ENCODE measurements around the gene PIK3IP1. TPM values are rescaled to one million over a fixed set of nuclear protein-coding genes. Genes with fewer than 3 reads are reported as not detected.

PIK3IP1 gene
- total RNA-seq, 1 donor from 2014 or later = 4.7 TPM

- Histone ChIP-seq H3K4me1 (peaks cover 13% of the 10 kb centered on the region), H3K9ac (no peak overlapping the region), H3K27ac (no peak overlapping the region), H3K4me2 (no peak overlapping the region), H3F3A (ENCODE audit: low read depth) (peaks cover 19% of the 10 kb centered on the region), H3K9me3 (ENCODE audit: low read depth) (no peaks in the 10 kb centered on the region), H2AFZ (replicated peaks) (no peak overlapping the region), H3K4me3 (no peak overlapping the region), H3K36me3 (no peaks in the 10 kb centered on the region), H3K79me2 (ENCODE audit: low read depth) (peaks cover 16% of the 10 kb centered on the region), H4K20me1 (ENCODE audit: low read depth) (peaks cover 25% of the 10 kb centered on the region), H3K27me3 (no peaks in the 10 kb centered on the region)
- TF ChIP-seq CTCF (IDR thresholded peaks at IDR 0.05) = no peak
- TF ChIP-seq EZH2phosphoT487 (IDR thresholded peaks at IDR 0.05) = no peak
- no peak for TF ChIP-seq EZH2 (IDR thresholded peaks at IDR 0.05)
- H3K4me3 Mint-ChIP-seq = no peak overlapping the region
- no peak overlapping the region for H3K27ac Mint-ChIP-seq
- peaks cover 23% of the 10 kb centered on the region for H3K4me1 Mint-ChIP-seq
- DNase-seq (ENCODE audit: low spot score) = no peak
- H3K9me3 Mint-ChIP-seq = no peaks in the 10 kb centered on the region
- H3K27me3 Mint-ChIP-seq (ENCODE audit: insufficient read depth, low read depth) = peaks cover 2% of the 10 kb centered on the region
- H3K36me3 Mint-ChIP-seq = no peaks in the 10 kb centered on the region
Measured at GRCh38 chr22:31250740-31251600, 41.3 kb downstream of the PIK3IP1 start.

- Mint-ChIP-seq H3K36me3 (no peaks in the 10 kb centered on the region), H3K9me3 (no peaks in the 10 kb centered on the region), H3K4me3 (peak overlapping the region; percentile 80), H3K27me3 (ENCODE audit: insufficient read depth, low read depth) (peaks cover 3% of the 10 kb centered on the region), H3K27ac (no peak overlapping the region), H3K4me1 (peaks cover 29% of the 10 kb centered on the region)
- Histone ChIP-seq H3K4me1 (peaks cover 15% of the 10 kb centered on the region), H2AFZ (replicated peaks) (no peak overlapping the region), H3F3A (ENCODE audit: low read depth) (peaks cover 19% of the 10 kb centered on the region), H3K4me2 (peak overlapping the region; percentile 74), H3K36me3 (no peaks in the 10 kb centered on the region), H3K27ac (no peak overlapping the region), H4K20me1 (ENCODE audit: low read depth) (peaks cover 18% of the 10 kb centered on the region), H3K9me3 (ENCODE audit: low read depth) (no peaks in the 10 kb centered on the region), H3K4me3 (no peak overlapping the region), H3K9ac (no peak overlapping the region), H3K79me2 (ENCODE audit: low read depth) (peaks cover 24% of the 10 kb centered on the region), H3K27me3 (no peaks in the 10 kb centered on the region)
- TF ChIP-seq EZH2 (IDR thresholded peaks at IDR 0.05) = no peak
- TF ChIP-seq CTCF (IDR thresholded peaks at IDR 0.05) = no peak
- TF ChIP-seq EZH2phosphoT487 (IDR thresholded peaks at IDR 0.05) = no peak
- DNase-seq (ENCODE audit: low spot score) = no peak
Measured at GRCh38 chr22:31248965-31249958, 43.0 kb downstream of the PIK3IP1 start.

GRCh38 chr22:31248138-31248745 is 44.0 kb downstream of the PIK3IP1 start:
- Histone ChIP-seq H3K79me2 (ENCODE audit: low read depth) (peaks cover 27% of the 10 kb centered on the region), H3K9me3 (ENCODE audit: low read depth) (no peaks in the 10 kb centered on the region), H4K20me1 (ENCODE audit: low read depth) (peaks cover 18% of the 10 kb centered on the region), H3K27me3 (no peaks in the 10 kb centered on the region), H3K4me2 (peak overlapping the region; percentile 74), H2AFZ (replicated peaks) (peak overlapping the region; percentile 29), H3K4me3 (peak overlapping the region; percentile 34), H3K27ac (peak overlapping the region; percentile 25), H3K9ac (no peak overlapping the region), H3K36me3 (no peaks in the 10 kb centered on the region), H3F3A (ENCODE audit: low read depth) (peaks cover 19% of the 10 kb centered on the region), H3K4me1 (peaks cover 22% of the 10 kb centered on the region)
- peak; percentile 92 for DNase-seq (ENCODE audit: low spot score)
- Mint-ChIP-seq H3K27ac (peak overlapping the region; percentile 67), H3K9me3 (no peaks in the 10 kb centered on the region), H3K27me3 (ENCODE audit: insufficient read depth, low read depth) (peaks cover 3% of the 10 kb centered on the region), H3K36me3 (no peaks in the 10 kb centered on the region), H3K4me3 (peak overlapping the region; percentile 80), H3K4me1 (peaks cover 39% of the 10 kb centered on the region)
- TF ChIP-seq EZH2 (IDR thresholded peaks at IDR 0.05) (no peak), CTCF (IDR thresholded peaks at IDR 0.05) (no peak), EZH2phosphoT487 (IDR thresholded peaks at IDR 0.05) (no peak)
